GM23338 (cell line): Measurements from ENCODE around the gene LRRC28. TPM values are rescaled to one million over a fixed set of nuclear protein-coding genes. Genes with fewer than 3 reads are reported as not detected.

Experiments
- ATAC-seq: fragments of 200-7000 bp; cut with Tn5 transposase; 3 replicates; pipeline ENCODE4 v1.9.1; 2020
- DNase-seq: peaks from one replicate; pipeline ENCODE4 v3.0.0-alpha.2; 2015; ENCODE audit warnings: low spot score
- H2AFZ ChIP-seq: fragments of 200-600 bp; sonication (generic); 2 replicates; pipeline ENCODE4 v1.8.0; 2016; ENCODE audit warnings: antibody characterized with exemption, mild to moderate bottlenecking, moderate library complexity
- H3F3A ChIP-seq: fragments of 200-600 bp; sonication (generic); replicated peaks from 2 replicates; pipeline ENCODE4 v1.8.0; 2017; ENCODE audit warnings: antibody characterized with exemption, mixed run types, low read depth
- H3K27ac ChIP-seq: fragments of 200-600 bp; sonication (generic); 2 replicates; pipeline ENCODE4 v1.6.1; 2016; ENCODE audit warnings: low read depth
- H3K27me3 ChIP-seq: fragments of 200-600 bp; sonication (generic); 2 replicates; pipeline ENCODE4 v1.8.0; 2016; ENCODE audit warnings: mild to moderate bottlenecking, mixed run types, moderate library complexity; ENCODE audit not compliant: insufficient read depth
- H3K36me3 ChIP-seq: fragments of 200-600 bp; sonication (generic); 2 replicates; pipeline ENCODE4 v1.8.0; 2016; ENCODE audit warnings: mild to moderate bottlenecking; ENCODE audit not compliant: insufficient read depth
- H3K4me1 ChIP-seq: fragments of 200-600 bp; sonication (generic); 2 replicates; pipeline ENCODE4 v1.8.0; 2016; ENCODE audit warnings: mild to moderate bottlenecking, moderate library complexity; ENCODE audit not compliant: insufficient read depth
- H3K4me2 ChIP-seq: fragments of 200-600 bp; sonication (generic); 2 replicates; pipeline ENCODE4 v1.7.1; 2017; ENCODE audit warnings: mixed run types
- H3K4me3 ChIP-seq: fragments of 200-600 bp; sonication (generic); 2 replicates; pipeline ENCODE4 v1.6.1; 2016; ENCODE audit warnings: mixed run types
- H3K79me2 ChIP-seq: fragments of 200-600 bp; sonication (generic); replicated peaks from 2 replicates; pipeline ENCODE4 v1.8.0; 2017; ENCODE audit warnings: mild to moderate bottlenecking; ENCODE audit not compliant: insufficient read depth
- H3K9me2 ChIP-seq: fragments of 200-600 bp; sonication (generic); 2 replicates; pipeline ENCODE4 v1.8.0; 2017; ENCODE audit not compliant: insufficient read depth
- H4K20me1 ChIP-seq: fragments of 200-600 bp; sonication (generic); replicated peaks from 2 replicates; pipeline ENCODE4 v1.8.0; 2017; ENCODE audit warnings: mild to moderate bottlenecking; ENCODE audit not compliant: insufficient read depth
- H3K27ac Mint-ChIP-seq: 2 replicates; pipeline ENCODE4 v1.8.0; 2020; ENCODE audit warnings: inconsistent platforms, mild to moderate bottlenecking, moderate library complexity, mixed read lengths
- H3K27me3 Mint-ChIP-seq: 3 replicates; pipeline ENCODE4 v1.8.0; 2022; ENCODE audit warnings: low read depth, mild to moderate bottlenecking, moderate library complexity, mixed read lengths, inconsistent platforms; ENCODE audit not compliant: insufficient read depth, poor library complexity
- H3K36me3 Mint-ChIP-seq: 3 replicates; pipeline ENCODE4 v1.8.0; 2021; ENCODE audit warnings: low read depth, mild to moderate bottlenecking, inconsistent platforms, moderate library complexity, mixed read lengths
- H3K4me1 Mint-ChIP-seq: 3 replicates; pipeline ENCODE4 v1.8.0; 2020; ENCODE audit warnings: mild to moderate bottlenecking, inconsistent platforms, mixed read lengths
- H3K4me3 Mint-ChIP-seq: 3 replicates; pipeline ENCODE4 v1.8.0; 2021; ENCODE audit warnings: moderate library complexity, mild to moderate bottlenecking, inconsistent platforms, mixed read lengths
- H3K9me3 Mint-ChIP-seq: 3 replicates; pipeline ENCODE4 v1.8.0; 2020; ENCODE audit warnings: moderate library complexity, mild to moderate bottlenecking, inconsistent platforms, mixed read lengths
- ETS1 ChIP-seq: IDR thresholded peaks from 2 replicates; pipeline ENCODE4 v1.6.1; 2016; ENCODE audit warnings: antibody characterized with exemption
- JUNB ChIP-seq: IDR thresholded peaks from one replicate; pipeline ENCODE4 v1.6.1; 2016; ENCODE audit warnings: antibody characterized with exemption; ENCODE audit not compliant: unreplicated experiment
- POLR2AphosphoS5 ChIP-seq: IDR thresholded peaks from 2 replicates; pipeline ENCODE4 v1.6.1; 2016; ENCODE audit warnings: antibody characterized with exemption, low read depth
- REST ChIP-seq: IDR thresholded peaks from one replicate; pipeline ENCODE4 v1.6.1; 2018; ENCODE audit warnings: antibody characterized with exemption; ENCODE audit not compliant: unreplicated experiment
- STAT1 ChIP-seq: IDR thresholded peaks from one replicate; pipeline ENCODE4 v1.6.1; 2016; ENCODE audit warnings: antibody characterized with exemption; ENCODE audit not compliant: unreplicated experiment
- ZNF114 ChIP-seq: fragments of 250-450 bp; sonication (Bioruptor Pico); IDR thresholded peaks from 2 replicates; pipeline ENCODE4 v1.5.0; 2020; ENCODE audit warnings: mild to moderate bottlenecking, moderate library complexity
- ZNF462 ChIP-seq: fragments of 250-450 bp; sonication (Bioruptor Pico); IDR thresholded peaks from 2 replicates; pipeline ENCODE4 v1.5.0; 2020; ENCODE audit warnings: mild to moderate bottlenecking, moderate library complexity
- polyA plus RNA-seq: library from polyadenylated mRNA; unstranded; fragments of >200 nt; fragmentation: Nextera tagmentation; extraction: Ambion mirVana; gene quantifications from 2 replicates; pipeline ENCODE4 v1.2.1, GENCODE V29; 2016
- total RNA-seq: library from RNA; depleted of rRNA; stranded (reverse); fragments of >200 nt; shearing (Covaris generic); gene quantifications from 2 replicates; pipeline ENCODE4 v1.2.3, GENCODE V29; 2014

LRRC28 gene
- total and polyA plus RNA-seq, 2 experiments from 2014 or later = 12.9 to 28.4 TPM

GRCh38 chr15:99436542-99437314, 185.4 kb downstream of the LRRC28 start (continued):
- TF ChIP-seq REST = no peak
- no peak for TF ChIP-seq POLR2AphosphoS5

GRCh38 chr15:99437315-99438223, 186.3 kb downstream of the LRRC28 start:
- DNase-seq = no peak
- H3K36me3 ChIP-seq = no peaks in the 10 kb centered on the region
- no peaks in the 10 kb centered on the region for H3K79me2 ChIP-seq
- Mint-ChIP-seq H3K9me3 (no peaks in the 10 kb centered on the region), H3K27me3 (peaks cover 17% of the 10 kb centered on the region), H3K4me3 (no peak overlapping the region), H3K4me1 (peaks cover 28% of the 10 kb centered on the region), H3K27ac (no peak overlapping the region), H3K36me3 (no peaks in the 10 kb centered on the region; the same call in 2 of the 3 replicates)
- ATAC-seq = no peak
- no peaks in the 10 kb centered on the region for H3K9me2 ChIP-seq
- no peak overlapping the region for H3K4me3 ChIP-seq
- no peak overlapping the region for H3K27ac ChIP-seq
- H3K27me3 ChIP-seq = no peaks in the 10 kb centered on the region
- H3K4me1 ChIP-seq = 0 out of 2 replicates have a peak, but pooled peaks cover 10% of the 10 kb centered on the region
- no peaks in the 10 kb centered on the region for H3F3A ChIP-seq
- no peak overlapping the region; the same call in 1 of the 2 replicates for H3K4me2 ChIP-seq
- H2AFZ ChIP-seq = peak overlapping the region; percentile 69
- no peaks in the 10 kb centered on the region for H4K20me1 ChIP-seq
- TF ChIP-seq ZNF114 (CRISPR knock-in tag) (no peak), REST (no peak), ETS1 (no peak), STAT1 (no peak), POLR2AphosphoS5 (no peak), JUNB (no peak), ZNF462 (CRISPR knock-in tag) (no peak)
